Keratinocyte (primary cell): ENCODE measurements around the gene MXI1. TPM values are rescaled to one million over a fixed set of nuclear protein-coding genes. Genes with fewer than 3 reads are reported as not detected.

Experiments
- DNase-seq: peaks from one replicate; pipeline ENCODE4 v3.0.0-alpha.2; 2011; ENCODE audit warnings: low read depth, missing footprints, low spot score
- FAIRE-seq: peaks from 2 replicates; lab custom pipeline; 2011; peaks lifted over from hg19 to GRCh38; lab: Jason Lieb, UNC
- H2AFZ ChIP-seq: 2 replicates; pipeline ENCODE4 v1.6.0; 2012; ENCODE audit warnings: low read length, control low read depth, inconsistent platforms; ENCODE audit not compliant: control insufficient read depth
- H3K27ac ChIP-seq: 2 replicates; pipeline ENCODE4 v1.5.1; 2011; ENCODE audit warnings: low read length; ENCODE audit not compliant: control insufficient read depth, insufficient read depth
- H3K27me3 ChIP-seq: 3 replicates; pipeline ENCODE4 v1.6.0; 2011; ENCODE audit warnings: low read length; ENCODE audit not compliant: control insufficient read depth, insufficient read depth; ENCODE audit errors: extremely low read depth
- H3K36me3 ChIP-seq, 2 experiments: 2 replicates in 1 of 2; 3 replicates in 1 of 2; pipeline ENCODE4 v1.5.1; 2011; ENCODE audit warnings: low read length in 2 of 2, mild to moderate bottlenecking in 1 of 2; ENCODE audit not compliant: control insufficient read depth in 2 of 2, insufficient read depth in 2 of 2; ENCODE audit errors: extremely low read depth in 1 of 2
- H3K4me1 ChIP-seq: 3 replicates; pipeline ENCODE4 v1.5.1; 2011; ENCODE audit warnings: low read length; ENCODE audit not compliant: control insufficient read depth, insufficient read depth; ENCODE audit errors: extremely low read depth
- H3K4me2 ChIP-seq: 3 replicates; pipeline ENCODE4 v1.6.0; 2011; ENCODE audit warnings: low read depth, low read length; ENCODE audit not compliant: control insufficient read depth, insufficient read depth; ENCODE audit errors: extremely low read depth
- H3K4me3 ChIP-seq, 3 experiments: fragments of 200-600 bp in 1 of 3; sonication (generic) in 1 of 3; 2 replicates in 2 of 3; 3 replicates in 1 of 3; pipeline ENCODE4 v1.5.1; 2011 to 2016; ENCODE audit warnings: low read length in 3 of 3, mild to moderate bottlenecking in 3 of 3, control low read depth in 2 of 3, inconsistent platforms in 1 of 3, low read depth in 1 of 3, mixed read lengths in 1 of 3, mixed run types in 1 of 3, moderate library complexity in 1 of 3; ENCODE audit not compliant: control insufficient read depth in 2 of 3, insufficient read depth in 2 of 3; ENCODE audit errors: extremely low read depth in 1 of 3
- H3K79me2 ChIP-seq: 2 replicates; pipeline ENCODE4 v1.6.0; 2012; ENCODE audit warnings: low read length; ENCODE audit not compliant: control insufficient read depth, insufficient read depth
- H3K9ac ChIP-seq: 3 replicates; pipeline ENCODE4 v1.6.0; 2011; ENCODE audit warnings: low read length; ENCODE audit not compliant: control insufficient read depth, insufficient read depth; ENCODE audit errors: extremely low read depth
- H3K9me1 ChIP-seq: 3 replicates; pipeline ENCODE4 v1.6.0; 2011; ENCODE audit warnings: low read length; ENCODE audit not compliant: control insufficient read depth, insufficient read depth; ENCODE audit errors: extremely low read depth
- H3K9me3 ChIP-seq: 2 replicates; pipeline ENCODE4 v1.5.1; 2012; ENCODE audit warnings: low read depth, low read length; ENCODE audit not compliant: control insufficient read depth
- H4K20me1 ChIP-seq: 3 replicates; pipeline ENCODE4 v1.6.0; 2011; ENCODE audit warnings: low read length; ENCODE audit not compliant: control insufficient read depth, insufficient read depth; ENCODE audit errors: extremely low read depth
- EZH2 ChIP-seq: IDR thresholded peaks from one replicate; pipeline ENCODE4 v1.6.1; 2012; ENCODE audit warnings: inconsistent platforms, mild to moderate bottlenecking, low read length, moderate library complexity
- dilution Hi-C: fragments of 300-500 bp; cut with MboI; formaldehyde crosslinking; loops from one replicate; pipeline ENCODE4 v1.7.0; 2020; ENCODE audit warnings: low sequenced_read_pairs; ENCODE audit not compliant: extremely low pct_ligation_motif_present
- polyA plus RNA-seq, 5 experiments: library from polyadenylated mRNA; depleted of rRNA in 3 of 5; stranded (reverse) in 3 of 5; stranded (forward) in 1 of 5; unstranded in 1 of 5; fragments of >200 nt; gene quantifications; 1 replicate in 1 of 5; 2 replicates in 3 of 5; 3 replicates in 1 of 5; pipeline versions ENCODE4 v1.2.1 to v1.2.3, GENCODE V29; 2011 to 2012; ENCODE audit warnings: missing spikeins in 2 of 5, low read depth in 1 of 5, low replicate concordance in 1 of 5
- TF ChIP-seq, protein P1 (sequence below), 3 experiments: IDR thresholded peaks in 1 of 3; conservative IDR thresholded peaks in 1 of 3; optimal IDR thresholded peaks in 1 of 3; 2 replicates in 2 of 3; 3 replicates in 1 of 3; pipeline versions ENCODE3 to v1.5.1; 2011; ENCODE audit warnings: low read length in 3 of 3, mild to moderate bottlenecking in 3 of 3, moderate library complexity in 2 of 3, control low read depth in 1 of 3, inconsistent platforms in 1 of 3; ENCODE audit not compliant: insufficient read depth in 2 of 3; ENCODE audit errors: extremely low read depth in 1 of 3

The MXI1 gene
- polyA plus RNA-seq, 1 donor (not counting 4 experiments of a cell fraction or from before 2014, with no cell fraction given) = 17.8 TPM

DNA sequence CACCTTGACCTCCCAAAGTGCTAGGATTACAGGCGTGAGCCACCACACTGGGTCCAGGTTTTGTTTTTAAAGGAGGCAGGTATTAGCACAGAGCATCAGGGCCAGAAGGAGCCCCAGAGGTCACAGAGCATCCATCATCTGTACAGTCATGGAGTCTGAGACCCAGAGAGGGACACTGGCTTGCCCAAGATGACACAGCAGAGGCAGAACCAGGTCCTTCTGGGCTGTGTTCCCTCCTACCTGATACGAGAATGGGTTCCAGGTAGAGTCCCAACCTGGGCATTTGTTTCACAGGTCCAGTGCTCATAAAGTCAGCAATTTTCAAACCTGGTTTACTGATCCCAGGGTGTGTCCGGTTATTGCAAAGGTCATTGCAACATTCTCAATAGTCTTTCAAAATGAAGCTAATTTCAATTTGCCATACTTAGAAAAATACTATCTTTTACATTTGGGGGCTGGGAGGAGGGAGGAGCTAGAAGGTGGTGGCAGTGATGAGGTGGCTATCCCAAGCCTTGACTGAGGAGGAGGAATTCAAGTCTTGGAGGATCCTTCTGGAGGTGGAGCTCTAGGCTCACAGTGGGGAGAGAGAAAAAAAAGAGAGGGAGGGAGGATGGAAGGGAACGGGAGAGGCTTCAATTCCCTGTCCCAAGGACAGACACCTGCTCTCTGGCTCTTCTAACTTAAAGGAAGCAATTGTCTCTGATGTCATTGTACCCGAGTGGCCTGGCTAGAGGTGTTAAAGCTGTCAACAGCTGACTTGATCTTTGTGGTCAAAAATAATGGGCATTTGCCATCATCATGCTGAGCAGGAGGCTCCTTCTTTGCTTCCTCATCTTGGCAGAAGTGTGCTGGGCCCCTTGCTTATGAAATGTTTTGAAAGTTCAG lies 8.1 kb downstream of the MXI1 start:
- H3K4me1 ChIP-seq = peaks cover 21% of the 10 kb centered on the region
- H3K27me3 ChIP-seq = no peaks in the 10 kb centered on the region
- no peak overlapping the region for H3K4me2 ChIP-seq
- H3K9me1 ChIP-seq = no peaks in the 10 kb centered on the region
- DNase-seq = no peak
- no peak overlapping the region for H3K4me3 ChIP-seq
- dilution Hi-C loops = no loop called here
- no peaks in the 10 kb centered on the region for H4K20me1 ChIP-seq
- no peak overlapping the region for H3K9ac ChIP-seq
- no peaks in the 10 kb centered on the region for H3K79me2 ChIP-seq
- no peak overlapping the region for H3K27ac ChIP-seq
- FAIRE-seq = no peak
- H3K36me3 ChIP-seq = no peaks in the 10 kb centered on the region
- TF ChIP-seq, protein P1, sequence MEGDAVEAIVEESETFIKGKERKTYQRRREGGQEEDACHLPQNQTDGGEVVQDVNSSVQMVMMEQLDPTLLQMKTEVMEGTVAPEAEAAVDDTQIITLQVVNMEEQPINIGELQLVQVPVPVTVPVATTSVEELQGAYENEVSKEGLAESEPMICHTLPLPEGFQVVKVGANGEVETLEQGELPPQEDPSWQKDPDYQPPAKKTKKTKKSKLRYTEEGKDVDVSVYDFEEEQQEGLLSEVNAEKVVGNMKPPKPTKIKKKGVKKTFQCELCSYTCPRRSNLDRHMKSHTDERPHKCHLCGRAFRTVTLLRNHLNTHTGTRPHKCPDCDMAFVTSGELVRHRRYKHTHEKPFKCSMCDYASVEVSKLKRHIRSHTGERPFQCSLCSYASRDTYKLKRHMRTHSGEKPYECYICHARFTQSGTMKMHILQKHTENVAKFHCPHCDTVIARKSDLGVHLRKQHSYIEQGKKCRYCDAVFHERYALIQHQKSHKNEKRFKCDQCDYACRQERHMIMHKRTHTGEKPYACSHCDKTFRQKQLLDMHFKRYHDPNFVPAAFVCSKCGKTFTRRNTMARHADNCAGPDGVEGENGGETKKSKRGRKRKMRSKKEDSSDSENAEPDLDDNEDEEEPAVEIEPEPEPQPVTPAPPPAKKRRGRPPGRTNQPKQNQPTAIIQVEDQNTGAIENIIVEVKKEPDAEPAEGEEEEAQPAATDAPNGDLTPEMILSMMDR (optimal IDR thresholded peaks at IDR 0.05 in 1 of 3, IDR thresholded peaks at IDR 0.05 in 1 of 3, conservative IDR thresholded peaks at IDR 0.05 in 1 of 3; ENCODE audit: extremely low read depth in 1 of 3, insufficient read depth in 2 of 3, low read length in 3 of 3) = no peak
- TF ChIP-seq EZH2 = no peak
- no peak overlapping the region for H2AFZ ChIP-seq
- H3K9me3 ChIP-seq = no peaks in the 10 kb centered on the region

DNA sequence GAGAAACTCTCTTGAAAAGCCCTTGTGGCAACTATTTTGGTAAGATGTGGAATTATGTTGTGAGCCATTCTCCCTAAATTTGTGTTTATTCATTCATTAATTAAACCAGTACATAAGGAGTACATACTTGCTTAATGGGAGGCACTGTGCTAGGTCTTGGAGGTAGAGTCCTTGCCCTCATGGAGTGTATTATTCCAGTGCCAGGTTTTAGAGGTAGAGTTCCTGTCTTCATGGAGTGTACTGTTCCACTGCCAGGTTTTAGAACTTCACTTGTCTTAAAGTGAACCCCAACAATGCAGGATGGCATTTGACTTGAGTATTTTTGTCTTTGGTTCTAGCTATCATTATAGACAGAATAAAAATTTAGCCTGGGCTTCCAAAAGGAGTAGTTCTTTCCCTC lies 8.8 kb downstream of the MXI1 start:
- Histone ChIP-seq H4K20me1 (no peaks in the 10 kb centered on the region), H3K9ac (no peak overlapping the region), H3K9me3 (no peaks in the 10 kb centered on the region), H3K9me1 (no peaks in the 10 kb centered on the region), H3K27ac (no peak overlapping the region), H3K36me3 (no peaks in the 10 kb centered on the region), H3K4me3 (no peak overlapping the region), H2AFZ (no peak overlapping the region), H3K27me3 (no peaks in the 10 kb centered on the region), H3K4me1 (peaks cover 21% of the 10 kb centered on the region), H3K79me2 (no peaks in the 10 kb centered on the region), H3K4me2 (no peak overlapping the region)
- dilution Hi-C loops = no loop called here
- FAIRE-seq (no peak), DNase-seq (no peak)
- TF ChIP-seq, protein P1 (optimal IDR thresholded peaks at IDR 0.05 in 1 of 3, IDR thresholded peaks at IDR 0.05 in 1 of 3, conservative IDR thresholded peaks at IDR 0.05 in 1 of 3; ENCODE audit: extremely low read depth in 1 of 3, insufficient read depth in 2 of 3, low read length in 3 of 3) = no peak
- TF ChIP-seq EZH2 = no peak
